HEK293 (cell line): ENCODE measurements around the gene MYOM3.

Experiments used
- CTCF ChIA-PET: fragments of 350-600 bp; formaldehyde crosslinking; extraction: SDS; loops from one replicate; lab custom pipeline; 2021; ENCODE audit warnings: antibody characterized with exemption; lab: Yijun Ruan, JAX
- POLR2A ChIA-PET: fragments of 300-600 bp; formaldehyde crosslinking; extraction: SDS; loops from one replicate; lab custom pipeline; 2020; ENCODE audit warnings: antibody characterized with exemption, inconsistent platforms; lab: Yijun Ruan, JAX
- H3K27ac ChIP-seq: fragments of 200-500 bp; sonication (Bioruptor generic); 2 replicates; pipeline ENCODE4 v1.5.1; 2014; ENCODE audit warnings: low read depth, low read length, control low read depth, inconsistent platforms; ENCODE audit errors: extremely low read depth
- H3K36me3 ChIP-seq, 2 experiments: fragments of 200-500 bp in 1 of 2; sonication (Bioruptor generic) in 1 of 2; 1 replicate in 1 of 2; 2 replicates in 1 of 2; pipeline ENCODE4 v1.5.1; 2014 to 2017; ENCODE audit warnings: inconsistent platforms in 2 of 2, low read length in 2 of 2; ENCODE audit not compliant: control insufficient read depth in 2 of 2, insufficient read depth in 1 of 2
- H3K4me1 ChIP-seq: fragments of 200-500 bp; sonication (Bioruptor generic); 2 replicates; pipeline ENCODE4 v1.5.1; 2014; ENCODE audit warnings: mild to moderate bottlenecking, low read length, inconsistent platforms; ENCODE audit not compliant: control insufficient read depth, insufficient read depth
- H3K4me3 ChIP-seq: 2 replicates; pipeline ENCODE4 v1.5.1; 2011; ENCODE audit warnings: low read depth, mild to moderate bottlenecking, control low read depth, low read length, moderate library complexity
- H3K9me3 ChIP-seq: fragments of 200-500 bp; sonication (Bioruptor generic); 2 replicates; pipeline ENCODE4 v1.5.1; 2014; ENCODE audit warnings: low read depth, low read length, inconsistent platforms; ENCODE audit not compliant: control insufficient read depth, insufficient read depth
- GFI1B ChIP-seq: fragments of 450-650 bp; formaldehyde crosslinking; IDR thresholded peaks from 2 replicates; pipeline ENCODE4 v1.5.1; 2016; ENCODE audit warnings: missing biosample characterization, missing genetic modification characterization
- MYNN ChIP-seq: fragments of 450-650 bp; formaldehyde crosslinking; IDR thresholded peaks from 2 replicates; pipeline ENCODE4 v1.5.1; 2016; ENCODE audit warnings: missing biosample characterization, missing genetic modification characterization, borderline replicate concordance
- OSR2 ChIP-seq: fragments of 450-650 bp; formaldehyde crosslinking; IDR thresholded peaks from 2 replicates; pipeline ENCODE4 v1.5.1; 2016; ENCODE audit warnings: missing biosample characterization, missing genetic modification characterization
- PRDM1 ChIP-seq: fragments of 450-650 bp; formaldehyde crosslinking; IDR thresholded peaks from 2 replicates; pipeline ENCODE4; 2016; ENCODE audit warnings: missing biosample characterization, missing genetic modification characterization
- RBAK ChIP-seq: fragments of 450-650 bp; formaldehyde crosslinking; IDR thresholded peaks from 2 replicates; pipeline ENCODE4 v1.5.1; 2016; ENCODE audit warnings: missing biosample characterization, missing genetic modification characterization
- SETDB1 ChIP-seq: IDR thresholded peaks from one replicate; pipeline ENCODE4 v1.6.1; 2017; ENCODE audit warnings: mild to moderate bottlenecking, low read length, moderate library complexity, mixed read lengths; ENCODE audit not compliant: insufficient read length
- TRIM28 ChIP-seq: IDR thresholded peaks from 2 replicates; pipeline ENCODE4 v1.6.1; 2011; ENCODE audit warnings: low read length, control low read depth, borderline replicate concordance
- ZBTB1 ChIP-seq: fragments of 450-650 bp; formaldehyde crosslinking; IDR thresholded peaks from 2 replicates; pipeline ENCODE4 v1.5.1; 2016; ENCODE audit warnings: missing biosample characterization, missing genetic modification characterization
- ZBTB21 ChIP-seq: fragments of 450-650 bp; formaldehyde crosslinking; IDR thresholded peaks from 2 replicates; pipeline ENCODE4 v1.5.1; 2017; ENCODE audit warnings: missing biosample characterization, missing genetic modification characterization
- ZBTB48 ChIP-seq: fragments of 450-650 bp; formaldehyde crosslinking; IDR thresholded peaks from 2 replicates; pipeline ENCODE4 v1.5.1; 2016; ENCODE audit warnings: missing biosample characterization, missing genetic modification characterization
- ZBTB8A ChIP-seq: fragments of 450-650 bp; formaldehyde crosslinking; IDR thresholded peaks from 2 replicates; pipeline ENCODE4 v1.5.1; 2016; ENCODE audit warnings: missing biosample characterization, missing genetic modification characterization
- ZNF121 ChIP-seq: fragments of 450-650 bp; formaldehyde crosslinking; IDR thresholded peaks from 2 replicates; pipeline ENCODE4 v1.5.1; 2016; ENCODE audit warnings: missing biosample characterization, missing genetic modification characterization
- ZNF157 ChIP-seq: fragments of 450-650 bp; formaldehyde crosslinking; IDR thresholded peaks from 2 replicates; pipeline ENCODE4 v1.5.1; 2016; ENCODE audit warnings: missing biosample characterization, missing genetic modification characterization
- ZNF16 ChIP-seq: fragments of 450-650 bp; formaldehyde crosslinking; IDR thresholded peaks from 2 replicates; pipeline ENCODE4 v1.5.1; 2016; ENCODE audit warnings: low read depth, missing biosample characterization, missing genetic modification characterization
- ZNF2 ChIP-seq: fragments of 450-650 bp; formaldehyde crosslinking; IDR thresholded peaks from 2 replicates; pipeline ENCODE4 v1.5.1; 2016; ENCODE audit warnings: missing biosample characterization, missing genetic modification characterization
- ZNF426 ChIP-seq: fragments of 450-650 bp; formaldehyde crosslinking; IDR thresholded peaks from 2 replicates; pipeline ENCODE4 v1.5.1; 2017; ENCODE audit warnings: missing biosample characterization, missing genetic modification characterization, mild to moderate bottlenecking, inconsistent platforms, moderate library complexity
- ZNF510 ChIP-seq: fragments of 450-650 bp; formaldehyde crosslinking; IDR thresholded peaks from 2 replicates; pipeline ENCODE4 v1.5.1; 2018; ENCODE audit warnings: mild to moderate bottlenecking, missing genetic modification characterization, missing biosample characterization; ENCODE audit not compliant: insufficient replicate concordance
- ZNF544 ChIP-seq: fragments of 450-650 bp; formaldehyde crosslinking; IDR thresholded peaks from 2 replicates; pipeline ENCODE4 v1.5.0; 2017; ENCODE audit warnings: missing biosample characterization, missing genetic modification characterization
- ZNF560 ChIP-seq: fragments of 450-650 bp; formaldehyde crosslinking; IDR thresholded peaks from 2 replicates; pipeline ENCODE4 v1.5.1; 2017; ENCODE audit warnings: missing biosample characterization, missing genetic modification characterization, borderline replicate concordance
- ZNF585B ChIP-seq: fragments of 450-650 bp; formaldehyde crosslinking; IDR thresholded peaks from 2 replicates; pipeline ENCODE4 v1.5.1; 2016; ENCODE audit warnings: missing biosample characterization, missing genetic modification characterization
- ZNF623 ChIP-seq: fragments of 450-650 bp; formaldehyde crosslinking; IDR thresholded peaks from 2 replicates; pipeline ENCODE4 v1.5.1; 2016; ENCODE audit warnings: missing biosample characterization, missing genetic modification characterization
- ZNF76 ChIP-seq: fragments of 450-650 bp; formaldehyde crosslinking; IDR thresholded peaks from 2 replicates; pipeline ENCODE4; 2016; ENCODE audit warnings: low read depth, missing biosample characterization, missing genetic modification characterization, borderline replicate concordance
- ZNF785 ChIP-seq: fragments of 450-650 bp; formaldehyde crosslinking; IDR thresholded peaks from 2 replicates; pipeline ENCODE4 v1.5.1; 2016; ENCODE audit warnings: missing biosample characterization, missing genetic modification characterization
- ZNF843 ChIP-seq: fragments of 450-650 bp; formaldehyde crosslinking; IDR thresholded peaks from 2 replicates; pipeline ENCODE4 v1.5.1; 2016; ENCODE audit warnings: missing biosample characterization, missing genetic modification characterization
- TF ChIP-seq, protein P1 (sequence below): fragments of 450-650 bp; formaldehyde crosslinking; IDR thresholded peaks from 2 replicates; pipeline ENCODE4 v1.5.1; 2016; ENCODE audit warnings: missing biosample characterization, missing genetic modification characterization, low read depth
- TF ChIP-seq, protein P2 (sequence below): fragments of 450-650 bp; formaldehyde crosslinking; optimal IDR thresholded peaks from 2 replicates; pipeline ENCODE3; 2016; ENCODE audit warnings: missing biosample characterization, mild to moderate bottlenecking, missing genetic modification characterization
- TF ChIP-seq, protein P3 (sequence below): fragments of 450-650 bp; formaldehyde crosslinking; IDR thresholded peaks from 2 replicates; pipeline ENCODE4 v1.5.1; 2016; ENCODE audit warnings: missing biosample characterization, missing genetic modification characterization
- TF ChIP-seq, protein P4 (sequence below): fragments of 450-650 bp; formaldehyde crosslinking; IDR thresholded peaks from 2 replicates; pipeline ENCODE4 v1.5.1; 2017; ENCODE audit warnings: missing biosample characterization, missing genetic modification characterization
- TF ChIP-seq, protein P5 (sequence below): fragments of 450-650 bp; formaldehyde crosslinking; IDR thresholded peaks from 2 replicates; pipeline ENCODE4 v1.5.1; 2016; ENCODE audit warnings: missing biosample characterization, missing genetic modification characterization

The MYOM3 gene

DNA sequence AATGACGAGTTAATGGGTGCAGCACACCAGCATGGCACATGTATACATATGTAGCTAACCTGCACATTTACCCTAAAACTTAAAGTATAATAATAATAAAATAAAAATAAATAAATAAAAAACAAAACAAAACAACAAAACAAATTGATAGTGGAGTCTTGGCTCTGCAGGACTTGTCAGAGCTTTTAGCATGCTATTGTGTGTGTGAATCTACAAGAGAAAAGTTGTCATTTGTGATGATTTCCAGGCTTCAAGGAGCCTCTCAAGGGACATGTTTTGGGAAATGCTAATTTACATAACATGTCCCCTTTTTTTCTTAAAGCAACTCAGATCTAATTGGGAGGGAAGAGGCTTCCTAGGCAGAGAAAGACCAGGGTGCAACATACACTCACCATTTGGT is 21.9 kb upstream of the MYOM3 start:
- TF ChIP-seq ZNF426 (tag by site-specific recombination) (no peak), ZNF560 (tag by site-specific recombination) (no peak), ZNF157 (no peak), ZNF16 (tag by site-specific recombination) (no peak), ZNF76 (tag by site-specific recombination) (no peak), ZBTB1 (tag by site-specific recombination) (no peak), ZNF510 (no peak), ZBTB8A (tag by site-specific recombination) (no peak), ZNF121 (no peak), ZNF2 (no peak), MYNN (tag by site-specific recombination) (no peak), OSR2 (tag by site-specific recombination) (no peak), ZNF585B (tag by site-specific recombination) (no peak), ZNF785 (no peak), GFI1B (tag by site-specific recombination) (no peak)
- TF ChIP-seq, protein P1, sequence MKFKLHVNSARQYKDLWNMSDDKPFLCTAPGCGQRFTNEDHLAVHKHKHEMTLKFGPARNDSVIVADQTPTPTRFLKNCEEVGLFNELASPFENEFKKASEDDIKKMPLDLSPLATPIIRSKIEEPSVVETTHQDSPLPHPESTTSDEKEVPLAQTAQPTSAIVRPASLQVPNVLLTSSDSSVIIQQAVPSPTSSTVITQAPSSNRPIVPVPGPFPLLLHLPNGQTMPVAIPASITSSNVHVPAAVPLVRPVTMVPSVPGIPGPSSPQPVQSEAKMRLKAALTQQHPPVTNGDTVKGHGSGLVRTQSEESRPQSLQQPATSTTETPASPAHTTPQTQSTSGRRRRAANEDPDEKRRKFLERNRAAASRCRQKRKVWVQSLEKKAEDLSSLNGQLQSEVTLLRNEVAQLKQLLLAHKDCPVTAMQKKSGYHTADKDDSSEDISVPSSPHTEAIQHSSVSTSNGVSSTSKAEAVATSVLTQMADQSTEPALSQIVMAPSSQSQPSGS (tag by site-specific recombination) = no peak
- TF ChIP-seq, protein P2, sequence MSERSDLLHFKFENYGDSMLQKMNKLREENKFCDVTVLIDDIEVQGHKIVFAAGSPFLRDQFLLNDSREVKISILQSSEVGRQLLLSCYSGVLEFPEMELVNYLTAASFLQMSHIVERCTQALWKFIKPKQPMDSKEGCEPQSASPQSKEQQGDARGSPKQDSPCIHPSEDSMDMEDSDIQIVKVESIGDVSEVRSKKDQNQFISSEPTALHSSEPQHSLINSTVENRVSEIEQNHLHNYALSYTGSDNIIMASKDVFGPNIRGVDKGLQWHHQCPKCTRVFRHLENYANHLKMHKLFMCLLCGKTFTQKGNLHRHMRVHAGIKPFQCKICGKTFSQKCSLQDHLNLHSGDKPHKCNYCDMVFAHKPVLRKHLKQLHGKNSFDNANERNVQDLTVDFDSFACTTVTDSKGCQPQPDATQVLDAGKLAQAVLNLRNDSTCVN (tag by site-specific recombination) = no peak
- TF ChIP-seq, protein P3, sequence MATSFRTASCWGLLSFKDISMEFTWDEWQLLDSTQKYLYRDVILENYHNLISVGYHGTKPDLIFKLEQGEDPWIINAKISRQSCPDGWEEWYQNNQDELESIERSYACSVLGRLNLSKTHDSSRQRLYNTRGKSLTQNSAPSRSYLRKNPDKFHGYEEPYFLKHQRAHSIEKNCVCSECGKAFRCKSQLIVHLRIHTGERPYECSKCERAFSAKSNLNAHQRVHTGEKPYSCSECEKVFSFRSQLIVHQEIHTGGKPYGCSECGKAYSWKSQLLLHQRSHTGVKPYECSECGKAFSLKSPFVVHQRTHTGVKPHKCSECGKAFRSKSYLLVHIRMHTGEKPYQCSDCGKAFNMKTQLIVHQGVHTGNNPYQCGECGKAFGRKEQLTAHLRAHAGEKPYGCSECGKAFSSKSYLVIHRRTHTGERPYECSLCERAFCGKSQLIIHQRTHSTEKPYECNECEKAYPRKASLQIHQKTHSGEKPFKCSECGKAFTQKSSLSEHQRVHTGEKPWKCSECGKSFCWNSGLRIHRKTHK (tag by site-specific recombination) = no peak
- TF ChIP-seq, protein P4, sequence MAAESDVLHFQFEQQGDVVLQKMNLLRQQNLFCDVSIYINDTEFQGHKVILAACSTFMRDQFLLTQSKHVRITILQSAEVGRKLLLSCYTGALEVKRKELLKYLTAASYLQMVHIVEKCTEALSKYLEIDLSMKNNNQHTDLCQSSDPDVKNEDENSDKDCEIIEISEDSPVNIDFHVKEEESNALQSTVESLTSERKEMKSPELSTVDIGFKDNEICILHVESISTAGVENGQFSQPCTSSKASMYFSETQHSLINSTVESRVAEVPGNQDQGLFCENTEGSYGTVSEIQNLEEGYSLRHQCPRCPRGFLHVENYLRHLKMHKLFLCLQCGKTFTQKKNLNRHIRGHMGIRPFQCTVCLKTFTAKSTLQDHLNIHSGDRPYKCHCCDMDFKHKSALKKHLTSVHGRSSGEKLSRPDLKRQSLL (tag by site-specific recombination) = no peak
- TF ChIP-seq, all 188 proteins: peak for 0
- H3K9me3 ChIP-seq = no peaks in the 10 kb centered on the region
- H3K4me1 ChIP-seq = no peaks in the 10 kb centered on the region
- no peak overlapping the region for H3K27ac ChIP-seq
- no peak overlapping the region for H3K4me3 ChIP-seq
- ChIA-PET POLR2A (interaction anchor here (1.1 kb wide), 1 partner anchor 16 kb away, joined by 3 read pairs; no protein-coding TSS in a partner anchor), CTCF (interaction anchor here (0.6 to 4.8 kb wide), 4 partner anchors 11 to 79 kb away, joined by 3 to 28 read pairs (median 3); no protein-coding TSS in a partner anchor)
- no peaks in the 10 kb centered on the region for H3K36me3 ChIP-seq

DNA sequence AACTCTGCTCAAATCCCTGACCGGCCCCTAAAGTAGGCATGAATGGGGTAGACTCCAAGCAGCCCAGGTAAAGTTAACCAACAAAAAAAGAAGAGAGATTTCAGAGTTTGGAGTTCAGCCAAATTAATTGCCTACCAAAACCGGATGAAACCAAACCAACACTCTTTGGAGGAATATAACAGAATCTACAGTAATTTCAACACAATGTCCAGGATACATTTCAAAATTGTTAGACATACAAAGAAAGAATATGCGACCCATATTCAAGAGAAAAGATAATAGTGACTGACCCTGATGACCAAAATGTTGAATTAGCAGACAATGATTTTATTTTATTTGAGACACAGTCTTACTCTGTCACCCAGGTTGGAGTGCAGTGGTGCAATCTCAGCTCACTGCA is 18.4 kb upstream of the MYOM3 start:
- Histone ChIP-seq H3K4me1 (no peaks in the 10 kb centered on the region), H3K9me3 (no peaks in the 10 kb centered on the region), H3K27ac (no peak overlapping the region), H3K4me3 (no peak overlapping the region), H3K36me3 (no peaks in the 10 kb centered on the region)
- TF ChIP-seq ZBTB48 (tag by site-specific recombination) (no peak), ZNF544 (no peak), TRIM28 (peak; percentile 51; the same call in 1 of the 2 replicates), ZNF623 (tag by site-specific recombination) (no peak), ZNF843 (tag by site-specific recombination) (no peak), PRDM1 (tag by site-specific recombination) (no peak), ZBTB21 (tag by site-specific recombination) (no peak), RBAK (tag by site-specific recombination) (no peak), SETDB1 (peak; percentile 86)
- TF ChIP-seq, protein P3 (tag by site-specific recombination) = peak; percentile 62; the same call in 1 of the 2 replicates
- TF ChIP-seq, protein P5, sequence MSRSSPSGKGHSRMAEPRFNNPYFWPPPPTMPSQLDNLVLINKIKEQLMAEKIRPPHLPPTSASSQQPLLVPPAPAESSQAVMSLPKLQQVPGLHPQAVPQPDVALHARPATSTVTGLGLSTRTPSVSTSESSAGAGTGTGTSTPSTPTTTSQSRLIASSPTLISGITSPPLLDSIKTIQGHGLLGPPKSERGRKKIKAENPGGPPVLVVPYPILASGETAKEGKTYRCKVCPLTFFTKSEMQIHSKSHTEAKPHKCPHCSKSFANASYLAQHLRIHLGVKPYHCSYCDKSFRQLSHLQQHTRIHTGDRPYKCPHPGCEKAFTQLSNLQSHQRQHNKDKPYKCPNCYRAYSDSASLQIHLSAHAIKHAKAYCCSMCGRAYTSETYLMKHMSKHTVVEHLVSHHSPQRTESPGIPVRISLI (tag by site-specific recombination) = no peak
- ChIA-PET POLR2A (no interaction called here), CTCF (no interaction called here)
